Measurements from ENCODE around the gene PRDX2.

The PRDX2 gene

GRCh38 chr19:12773571-12773970 lies 28.0 kb downstream of the PRDX2 start:
- H3K27ac ChIP-seq (ENCODE audit: low read depth, low read length), result no peak overlapping the region
- H3K36me3 ChIP-seq (ENCODE audit: control insufficient read depth, insufficient read depth, low read length), result peaks cover 8% of the 10 kb centered on the region; the same call in 1 of the 2 replicates
- no peaks in the 10 kb centered on the region for H3K9me3 ChIP-seq (ENCODE audit: control insufficient read depth, insufficient read depth, low read depth, low read length)
- H3K9ac ChIP-seq (ENCODE audit: low read length), result no peak overlapping the region
- no peaks in the 10 kb centered on the region; the same call in 1 of the 2 replicates for H3K27me3 ChIP-seq (ENCODE audit: control insufficient read depth, insufficient read depth, low read length)
- no peak overlapping the region for H3K4me3 ChIP-seq (ENCODE audit: low read depth, low read length)
- H3K4me1 ChIP-seq (ENCODE audit: control insufficient read depth, insufficient read depth, low read length), result peaks cover 21% of the 10 kb centered on the region

DNA sequence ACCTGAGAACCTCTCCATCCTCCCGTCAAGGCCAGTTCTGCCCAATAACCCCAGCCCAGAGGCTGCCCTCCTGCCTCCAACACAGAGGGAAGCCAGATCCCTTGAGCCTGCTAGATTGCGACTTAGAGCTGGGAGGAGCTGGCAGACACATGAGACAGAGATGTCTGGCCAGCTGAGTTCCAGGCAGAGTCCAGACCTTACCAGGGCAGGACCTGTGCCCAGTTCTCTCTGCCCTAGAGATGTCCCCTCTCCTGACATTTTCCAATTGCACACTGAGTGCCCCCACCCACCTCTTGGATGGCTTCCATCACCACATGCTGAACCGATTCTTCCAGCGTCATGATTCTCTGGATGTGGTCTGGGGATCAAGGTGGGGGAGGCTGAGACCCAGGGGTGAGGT lies 29.3 kb downstream of the PRDX2 start:
- no peak overlapping the region for H3K9ac ChIP-seq (ENCODE audit: low read length)
- peaks cover 16% of the 10 kb centered on the region for H3K4me1 ChIP-seq (ENCODE audit: control insufficient read depth, insufficient read depth, low read length)
- H3K27me3 ChIP-seq (ENCODE audit: control insufficient read depth, insufficient read depth, low read length), result no peaks in the 10 kb centered on the region; the same call in 1 of the 2 replicates
- no peak overlapping the region for H3K4me3 ChIP-seq (ENCODE audit: low read depth, low read length)
- H3K27ac ChIP-seq (ENCODE audit: low read depth, low read length), result no peak overlapping the region
- peaks cover 13% of the 10 kb centered on the region; the same call in 1 of the 2 replicates for H3K36me3 ChIP-seq (ENCODE audit: control insufficient read depth, insufficient read depth, low read length)
- H3K9me3 ChIP-seq (ENCODE audit: control insufficient read depth, insufficient read depth, low read depth, low read length), result no peaks in the 10 kb centered on the region

- no peaks in the 10 kb centered on the region; the same call in 1 of the 2 replicates for H3K27me3 ChIP-seq (ENCODE audit: control insufficient read depth, insufficient read depth, low read length)
- no peaks in the 10 kb centered on the region for H3K9me3 ChIP-seq (ENCODE audit: control insufficient read depth, insufficient read depth, low read depth, low read length)
- no peak overlapping the region for H3K27ac ChIP-seq (ENCODE audit: low read depth, low read length)
- H3K9ac ChIP-seq (ENCODE audit: low read length), result no peak overlapping the region
- H3K4me3 ChIP-seq (ENCODE audit: low read depth, low read length), result no peak overlapping the region
- H3K4me1 ChIP-seq (ENCODE audit: control insufficient read depth, insufficient read depth, low read length), result peaks cover 14% of the 10 kb centered on the region
- peaks cover 13% of the 10 kb centered on the region; the same call in 1 of the 2 replicates for H3K36me3 ChIP-seq (ENCODE audit: control insufficient read depth, insufficient read depth, low read length)
These were observed 30.7 kb downstream of the PRDX2 start for GRCh38 chr19:12770922-12771321.

DNA sequence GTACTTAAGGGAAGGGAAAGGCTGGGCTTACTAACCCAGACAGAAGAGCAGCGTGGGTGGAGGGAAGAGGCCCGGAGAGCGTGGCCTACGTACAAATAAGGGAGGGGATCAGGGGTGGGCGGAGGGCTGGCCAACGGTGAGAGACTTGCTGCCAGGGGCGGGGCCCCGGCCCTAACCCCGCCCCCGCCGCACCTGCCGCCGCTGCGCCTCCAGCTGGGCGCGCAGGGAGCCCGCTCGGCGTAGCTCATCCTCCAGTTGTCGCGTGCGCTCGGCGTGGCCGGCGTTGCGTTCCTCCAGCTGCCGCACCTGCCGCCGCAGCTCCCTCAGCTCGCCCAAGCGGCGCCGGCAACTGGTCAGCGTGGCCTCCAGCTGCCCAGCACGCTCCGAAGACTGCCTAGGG lies 31.9 kb downstream of the PRDX2 start:
- Histone ChIP-seq H3K9me3 (ENCODE audit: control insufficient read depth, insufficient read depth, low read depth, low read length) (no peaks in the 10 kb centered on the region), H3K9ac (ENCODE audit: low read length) (no peak overlapping the region), H3K27me3 (ENCODE audit: control insufficient read depth, insufficient read depth, low read length) (no peaks in the 10 kb centered on the region; the same call in 1 of the 2 replicates), H3K36me3 (ENCODE audit: control insufficient read depth, insufficient read depth, low read length) (peaks cover 20% of the 10 kb centered on the region), H3K27ac (ENCODE audit: low read depth, low read length) (no peak overlapping the region), H3K4me3 (ENCODE audit: low read depth, low read length) (peak overlapping the region; percentile 32; the same call in 1 of the 2 replicates), H3K4me1 (ENCODE audit: control insufficient read depth, insufficient read depth, low read length) (peaks cover 13% of the 10 kb centered on the region)

- Histone ChIP-seq H3K9ac (ENCODE audit: low read length) (no peak overlapping the region), H3K27ac (ENCODE audit: low read depth, low read length) (no peak overlapping the region), H3K4me3 (ENCODE audit: low read depth, low read length) (no peak overlapping the region), H3K4me1 (ENCODE audit: control insufficient read depth, insufficient read depth, low read length) (0 out of 2 replicates have a peak, but pooled peaks cover 9% of the 10 kb centered on the region), H3K27me3 (ENCODE audit: control insufficient read depth, insufficient read depth, low read length) (no peaks in the 10 kb centered on the region; the same call in 1 of the 2 replicates), H3K9me3 (ENCODE audit: control insufficient read depth, insufficient read depth, low read depth, low read length) (no peaks in the 10 kb centered on the region), H3K36me3 (ENCODE audit: control insufficient read depth, insufficient read depth, low read length) (peaks cover 35% of the 10 kb centered on the region)
These were observed 33.9 kb downstream of the PRDX2 start for GRCh38 chr19:12767666-12768065.

DNA sequence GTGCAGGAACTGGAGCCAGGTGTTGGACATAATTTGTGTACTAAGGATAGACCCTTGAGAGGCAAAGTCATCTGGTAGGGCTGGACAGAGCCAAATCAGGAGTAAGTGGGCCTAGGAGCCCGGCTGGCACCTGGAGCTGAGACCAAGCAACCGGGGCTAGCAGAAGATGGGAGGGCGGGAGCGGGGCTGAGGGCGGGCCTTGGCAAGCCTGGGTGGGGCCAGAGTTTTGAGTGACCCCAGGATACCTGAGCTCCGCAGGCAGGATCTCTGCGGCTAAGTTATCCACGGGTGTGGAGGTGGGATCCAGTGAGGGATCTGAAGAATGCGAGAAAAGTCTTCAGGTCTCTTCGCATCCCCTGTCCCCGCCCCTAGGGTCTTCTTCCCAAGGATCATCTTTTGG lies 34.5 kb downstream of the PRDX2 start:
- Histone ChIP-seq H3K4me3 (ENCODE audit: low read depth, low read length) (no peak overlapping the region), H3K4me1 (ENCODE audit: control insufficient read depth, insufficient read depth, low read length) (0 out of 2 replicates have a peak, but pooled peaks cover 9% of the 10 kb centered on the region), H3K36me3 (ENCODE audit: control insufficient read depth, insufficient read depth, low read length) (peaks cover 35% of the 10 kb centered on the region), H3K27me3 (ENCODE audit: control insufficient read depth, insufficient read depth, low read length) (no peaks in the 10 kb centered on the region; the same call in 1 of the 2 replicates), H3K9ac (ENCODE audit: low read length) (no peak overlapping the region), H3K9me3 (ENCODE audit: control insufficient read depth, insufficient read depth, low read depth, low read length) (no peaks in the 10 kb centered on the region), H3K27ac (ENCODE audit: low read depth, low read length) (no peak overlapping the region)

GRCh38 chr19:12766051-12766521 lies 35.5 kb downstream of the PRDX2 start:
- Histone ChIP-seq H3K36me3 (ENCODE audit: control insufficient read depth, insufficient read depth, low read length) (peaks cover 38% of the 10 kb centered on the region), H3K4me1 (ENCODE audit: control insufficient read depth, insufficient read depth, low read length) (0 out of 2 replicates have a peak, but pooled peaks cover 9% of the 10 kb centered on the region), H3K27ac (ENCODE audit: low read depth, low read length) (no peak overlapping the region), H3K9me3 (ENCODE audit: control insufficient read depth, insufficient read depth, low read depth, low read length) (no peaks in the 10 kb centered on the region), H3K9ac (ENCODE audit: low read length) (no peak overlapping the region), H3K4me3 (ENCODE audit: low read depth, low read length) (peak overlapping the region; percentile 70), H3K27me3 (ENCODE audit: control insufficient read depth, insufficient read depth, low read length) (no peaks in the 10 kb centered on the region; the same call in 1 of the 2 replicates)

DNA sequence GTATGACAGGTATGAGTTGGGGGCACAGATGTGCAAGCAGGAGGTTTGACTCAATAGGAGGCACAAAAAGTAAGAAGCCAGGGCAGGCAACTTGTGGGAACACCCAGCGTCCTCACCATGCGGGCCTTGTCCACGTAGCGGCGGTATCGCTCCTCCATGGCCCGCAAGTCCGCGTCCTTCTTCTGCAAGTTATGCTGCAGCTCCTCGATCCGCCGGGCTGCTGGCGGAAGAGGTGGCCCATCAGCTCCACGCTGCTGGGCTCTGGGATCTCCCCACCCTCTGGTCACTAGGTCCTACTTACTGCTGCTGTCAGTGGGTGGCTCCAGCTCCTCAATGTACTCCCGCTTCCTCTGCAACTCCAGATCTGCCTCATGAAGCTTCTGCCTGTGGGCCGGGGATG lies 36.9 kb downstream of the PRDX2 start:
- peaks cover 32% of the 10 kb centered on the region for H3K36me3 ChIP-seq (ENCODE audit: control insufficient read depth, insufficient read depth, low read length)
- H3K9ac ChIP-seq (ENCODE audit: low read length), result no peak overlapping the region
- H3K4me1 ChIP-seq (ENCODE audit: control insufficient read depth, insufficient read depth, low read length), result 0 out of 2 replicates have a peak, but pooled peaks cover 4% of the 10 kb centered on the region

GRCh38 chr19:12763100-12763499 lies 38.5 kb downstream of the PRDX2 start:
- Histone ChIP-seq H3K36me3 (ENCODE audit: control insufficient read depth, insufficient read depth, low read length) (peaks cover 32% of the 10 kb centered on the region), H3K9ac (ENCODE audit: low read length) (no peak overlapping the region), H3K4me1 (ENCODE audit: control insufficient read depth, insufficient read depth, low read length) (0 out of 2 replicates have a peak, but pooled peaks cover 2% of the 10 kb centered on the region), H3K27ac (ENCODE audit: low read depth, low read length) (no peak overlapping the region), H3K9me3 (ENCODE audit: control insufficient read depth, insufficient read depth, low read depth, low read length) (no peaks in the 10 kb centered on the region), H3K27me3 (ENCODE audit: control insufficient read depth, insufficient read depth, low read length) (no peaks in the 10 kb centered on the region), H3K4me3 (ENCODE audit: low read depth, low read length) (no peak overlapping the region)

More for the DNA sequence above, 36.9 kb downstream of the PRDX2 start:
- Histone ChIP-seq H3K27ac (ENCODE audit: low read depth, low read length) (no peak overlapping the region), H3K4me3 (ENCODE audit: low read depth, low read length) (no peak overlapping the region), H3K9me3 (ENCODE audit: control insufficient read depth, insufficient read depth, low read depth, low read length) (no peaks in the 10 kb centered on the region), H3K27me3 (ENCODE audit: control insufficient read depth, insufficient read depth, low read length) (no peaks in the 10 kb centered on the region)

DNA sequence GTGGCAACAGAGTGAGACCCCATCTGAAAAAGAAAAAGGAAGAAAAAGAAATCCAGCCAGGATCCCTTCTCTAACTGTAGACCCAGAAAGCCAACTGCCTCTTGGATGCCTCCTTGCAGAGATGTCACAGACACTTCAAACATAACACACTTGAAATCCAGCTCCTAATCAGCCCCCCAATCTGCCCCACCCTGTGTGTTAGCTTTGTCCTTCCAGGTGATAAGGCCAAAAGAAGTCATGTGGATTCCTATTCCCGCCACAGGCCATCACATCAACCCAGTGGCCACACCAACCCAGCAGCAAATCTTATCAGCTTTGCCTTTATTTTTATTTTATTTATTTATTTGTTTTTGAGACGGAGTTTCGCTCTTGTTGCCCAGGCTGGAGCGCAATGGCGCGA lies 41.9 kb downstream of the PRDX2 start:
- Histone ChIP-seq H3K4me1 (ENCODE audit: control insufficient read depth, insufficient read depth, low read length) (0 out of 2 replicates have a peak, but pooled peaks cover 5% of the 10 kb centered on the region), H3K9me3 (ENCODE audit: control insufficient read depth, insufficient read depth, low read depth, low read length) (no peaks in the 10 kb centered on the region), H3K9ac (ENCODE audit: low read length) (no peak overlapping the region), H3K36me3 (ENCODE audit: control insufficient read depth, insufficient read depth, low read length) (peaks cover 20% of the 10 kb centered on the region), H3K27ac (ENCODE audit: low read depth, low read length) (no peak overlapping the region), H3K27me3 (ENCODE audit: control insufficient read depth, insufficient read depth, low read length) (peaks cover 14% of the 10 kb centered on the region), H3K4me3 (ENCODE audit: low read depth, low read length) (no peak overlapping the region)

GRCh38 chr19:12757544-12758274 lies 43.9 kb downstream of the PRDX2 start:
- Histone ChIP-seq H3K36me3 (ENCODE audit: control insufficient read depth, insufficient read depth, low read length) (peaks cover 6% of the 10 kb centered on the region; the same call in 1 of the 2 replicates), H3K4me1 (ENCODE audit: control insufficient read depth, insufficient read depth, low read length) (0 out of 2 replicates have a peak, but pooled peaks cover 5% of the 10 kb centered on the region), H3K4me3 (ENCODE audit: low read depth, low read length) (peak overlapping the region; percentile 64), H3K9ac (ENCODE audit: low read length) (peak overlapping the region; percentile 15), H3K27ac (ENCODE audit: low read depth, low read length) (no peak overlapping the region), H3K27me3 (ENCODE audit: control insufficient read depth, insufficient read depth, low read length) (peaks cover 30% of the 10 kb centered on the region), H3K9me3 (ENCODE audit: control insufficient read depth, insufficient read depth, low read depth, low read length) (no peaks in the 10 kb centered on the region)
